ENCODE measurements around the gene SDF2L1.
"Not testable (repeated sequence)": the region's sequence is repeated elsewhere in the genome, so short reads cannot be mapped to it uniquely, and the experiment has no call there.

The SDF2L1 gene

DNA sequence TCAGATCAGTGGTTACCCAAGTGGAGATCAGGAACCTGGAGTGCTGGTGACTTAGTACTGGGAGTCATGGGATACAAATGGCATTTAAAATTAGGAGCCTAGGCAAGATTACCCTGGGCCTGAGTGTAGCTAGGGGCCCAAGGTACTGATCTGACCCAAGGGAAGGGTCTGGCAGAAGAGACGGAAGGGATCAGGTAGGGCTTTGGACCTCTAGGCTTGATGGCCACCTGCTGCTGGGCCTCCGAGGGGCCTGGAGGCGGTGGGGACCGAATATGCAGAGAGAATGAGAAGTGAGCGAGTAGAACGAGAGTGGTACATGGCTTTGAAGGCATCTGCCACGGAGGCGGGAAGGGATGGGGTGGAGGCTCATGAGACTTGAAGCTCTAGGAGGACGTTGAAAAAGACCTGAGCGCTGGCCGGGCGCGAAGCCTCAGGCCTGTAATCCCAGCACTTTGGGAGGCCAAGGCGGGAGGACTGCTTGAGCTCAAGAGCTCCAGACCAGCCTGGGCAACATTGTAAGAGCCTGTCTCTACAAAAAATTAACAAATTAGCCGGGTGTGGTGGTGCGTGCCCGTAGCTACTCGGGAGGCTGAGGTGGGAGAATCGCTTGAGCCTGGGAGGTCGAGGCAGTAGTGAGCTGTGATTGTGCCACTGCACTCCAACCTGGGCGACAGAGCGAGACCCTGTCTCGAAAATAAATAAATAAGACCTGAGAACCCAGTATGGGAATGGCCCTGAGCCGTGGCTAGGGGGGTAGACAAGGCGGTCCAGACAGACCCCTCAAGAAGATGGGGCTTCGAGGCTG lies 23.1 kb downstream of the SDF2L1 start:
- DNase-seq: no peak

- no peak for DNase-seq
Observed at GRCh38 chr22:21666786-21667185, 24.7 kb downstream of the SDF2L1 start.

- DNase-seq: no peak
Observed at GRCh38 chr22:21669026-21669425, 26.9 kb downstream of the SDF2L1 start.

GRCh38 chr22:21672107-21672629 lies 30.1 kb downstream of the SDF2L1 start:
- no peak for DNase-seq

- DNase-seq: no peak
Observed at GRCh38 chr22:21673534-21674321, 31.6 kb downstream of the SDF2L1 start.

- DNase-seq: no peak
Observed at GRCh38 chr22:21674638-21675245, 32.6 kb downstream of the SDF2L1 start.

- DNase-seq: no peak
Observed at GRCh38 chr22:21677606-21678443, 35.7 kb downstream of the SDF2L1 start.

- not testable (repeated sequence) for DNase-seq
Observed at GRCh38 chr22:21678842-21679241, 36.7 kb downstream of the SDF2L1 start.

DNA sequence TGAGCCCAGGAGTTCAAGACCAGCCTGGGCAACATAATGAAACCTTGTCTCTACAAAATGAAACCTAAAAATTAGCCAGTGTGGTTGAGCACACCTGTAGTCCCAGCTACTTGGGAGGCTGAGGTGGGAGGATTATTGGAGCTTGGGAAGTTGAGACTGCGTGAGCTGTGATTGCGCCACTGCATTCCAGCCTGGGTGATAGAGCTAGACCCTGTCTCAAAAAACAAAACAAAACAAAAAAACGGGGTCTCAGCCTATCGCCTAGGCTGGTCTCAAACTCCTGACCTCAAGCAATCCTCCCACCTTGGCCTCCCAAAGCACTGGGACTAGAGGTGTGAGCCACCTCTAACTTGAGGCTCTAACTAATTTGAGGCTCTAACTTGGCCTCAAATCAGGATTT lies 37.3 kb downstream of the SDF2L1 start:
- no peak for DNase-seq

DNA sequence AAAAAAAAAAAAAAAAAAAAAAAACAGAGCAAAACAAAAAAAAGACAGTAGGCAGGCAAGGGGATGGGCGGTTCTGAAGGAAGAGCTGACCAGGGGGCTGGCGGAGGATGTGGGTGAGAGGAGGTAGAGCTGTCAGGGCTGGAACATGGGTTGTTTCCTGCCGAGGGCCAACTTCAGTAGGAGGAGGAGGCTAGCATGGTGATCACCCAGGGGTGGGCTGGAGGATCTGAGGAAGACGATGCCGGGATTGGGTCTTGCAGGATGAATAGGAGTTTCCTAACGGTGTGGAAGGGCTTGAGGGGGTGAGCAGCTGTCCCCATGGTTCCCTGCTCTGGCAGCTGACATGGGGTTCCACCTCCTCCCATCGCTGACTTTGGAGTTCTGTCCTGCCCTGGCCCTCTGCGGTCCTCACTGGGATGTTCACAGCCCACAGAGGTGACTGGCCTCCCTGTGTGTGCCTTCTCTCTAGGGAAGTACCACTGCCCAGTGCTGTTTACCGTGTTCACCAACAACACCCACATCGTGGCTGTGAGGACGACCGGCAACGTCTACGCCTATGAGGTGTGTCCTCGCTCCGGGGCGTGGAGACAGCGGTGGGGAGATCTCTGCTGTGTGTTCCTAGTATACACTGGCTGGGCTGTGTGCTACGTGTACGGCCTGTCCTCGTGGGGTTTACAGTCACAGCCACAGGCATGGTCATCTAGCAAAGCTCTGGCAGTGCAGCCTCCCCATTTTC lies 38.9 kb downstream of the SDF2L1 start:
- DNase-seq: no peak

DNA sequence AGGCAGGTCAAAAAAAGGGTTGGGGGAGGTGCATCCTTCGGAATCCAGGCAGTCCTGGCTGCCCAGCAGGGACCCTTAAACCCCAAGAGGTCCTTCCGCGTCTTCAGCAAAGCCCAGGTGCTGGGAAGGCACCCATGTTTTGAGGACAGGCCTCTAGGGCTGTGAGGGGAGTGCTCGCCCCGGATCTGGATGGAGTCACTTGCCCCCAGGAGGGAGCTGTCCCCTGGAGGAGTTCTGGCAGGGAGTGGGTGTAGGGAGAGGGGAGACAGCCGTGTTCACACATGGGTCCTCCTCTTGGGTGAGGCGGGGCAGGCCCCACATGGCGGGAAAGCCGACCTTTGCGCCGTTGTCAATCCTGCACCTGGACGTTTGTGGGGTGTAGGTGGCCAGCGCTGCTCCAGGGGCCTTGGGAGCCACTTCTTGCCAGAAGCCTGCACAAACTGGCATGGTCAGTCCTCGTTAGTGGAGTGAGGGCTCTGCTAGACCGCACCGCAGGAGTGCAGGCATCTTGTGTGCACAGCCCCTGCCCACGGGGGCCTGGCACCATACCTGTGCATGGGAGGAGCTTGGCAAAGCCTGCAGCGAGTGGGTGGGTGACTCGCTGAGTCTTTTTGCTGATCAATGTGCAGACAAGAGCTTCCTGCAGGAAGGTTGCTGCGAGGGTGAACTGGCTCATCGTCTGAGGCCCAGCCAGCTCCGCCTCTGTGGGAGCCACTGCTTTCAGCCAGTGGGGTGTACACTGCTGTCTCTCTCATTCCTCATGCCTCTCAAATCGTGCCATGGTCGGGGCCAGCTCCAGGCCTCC lies 39.7 kb downstream of the SDF2L1 start:
- no peak for DNase-seq

DNA sequence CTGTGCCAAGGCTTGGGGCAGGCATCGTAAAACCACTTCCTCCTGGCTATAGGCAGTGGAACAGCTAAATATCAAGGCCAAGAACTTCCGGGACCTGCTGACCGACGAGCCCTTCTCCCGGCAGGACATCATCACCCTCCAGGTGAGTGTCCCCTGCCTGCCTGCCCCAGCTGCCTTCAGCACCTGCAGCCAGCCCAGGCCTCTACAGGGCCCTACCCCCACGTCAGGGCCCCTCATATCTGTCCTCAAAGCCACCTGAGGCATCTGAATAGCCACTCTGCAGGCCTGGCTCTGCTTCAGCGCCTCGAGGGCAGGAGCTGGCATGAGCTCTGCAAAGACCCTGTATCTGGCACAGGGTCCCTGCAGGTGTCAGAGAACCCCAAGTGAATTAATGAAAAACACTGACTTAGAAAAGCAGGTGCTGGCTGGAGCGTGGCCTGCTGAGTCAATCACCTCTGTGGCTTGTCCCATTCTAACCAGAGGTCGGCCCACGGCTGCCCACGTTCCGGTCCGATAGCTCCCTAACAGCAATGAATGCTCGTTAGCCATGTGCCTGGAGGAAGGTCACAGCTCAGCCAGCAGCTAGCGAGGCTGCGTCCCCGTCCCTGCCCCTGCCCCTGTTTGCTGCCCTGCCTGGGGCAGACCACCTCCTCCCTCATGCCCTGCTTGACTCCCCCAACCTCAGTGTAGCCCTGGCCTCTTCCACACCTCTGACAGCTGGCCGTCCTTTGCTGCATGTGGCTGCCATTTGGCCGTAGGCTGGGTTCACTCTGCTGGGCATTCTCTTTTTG lies 40.5 kb downstream of the SDF2L1 start:
- no peak for DNase-seq

DNA sequence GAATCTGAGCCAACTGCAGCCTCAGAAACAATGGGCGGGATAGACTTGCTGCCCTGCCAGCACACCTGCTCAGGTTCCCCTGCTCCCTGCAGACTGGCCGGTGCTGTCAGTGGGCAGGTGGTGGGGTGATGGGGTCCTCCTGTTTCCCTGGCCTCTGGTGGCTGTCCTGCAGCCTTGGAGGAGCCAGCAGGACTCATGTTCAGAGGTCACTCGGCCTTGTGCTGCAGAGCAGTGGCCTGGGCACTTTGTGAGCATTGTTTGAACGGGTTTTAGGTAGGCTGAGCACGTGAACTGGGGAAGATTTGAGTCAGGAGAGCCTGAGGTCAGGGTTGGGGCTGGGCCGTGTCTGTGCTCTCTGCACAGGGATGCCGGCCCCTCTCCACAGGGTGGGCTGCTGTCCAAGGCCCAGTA lies 41.3 kb downstream of the SDF2L1 start:
- DNase-seq: no peak

GRCh38 chr22:21684492-21685163 lies 42.5 kb downstream of the SDF2L1 start:
- no peak for DNase-seq

DNA sequence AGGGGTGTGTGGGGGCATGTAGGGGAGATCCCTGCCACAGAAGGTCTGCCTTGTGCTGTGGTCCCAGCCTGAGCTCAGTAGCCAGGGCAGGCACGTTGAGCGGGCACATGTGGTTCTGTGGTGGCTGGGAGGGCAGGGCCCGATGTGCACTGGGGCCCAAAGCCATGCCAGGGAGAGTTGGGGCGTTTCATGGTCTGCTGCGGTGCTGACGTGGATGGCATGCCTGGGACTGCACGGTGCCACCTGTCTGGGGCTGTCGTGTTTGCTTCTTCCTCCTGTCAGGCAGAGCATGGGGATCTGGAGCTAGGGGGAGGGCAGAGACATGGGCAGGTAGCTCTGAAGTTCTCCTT lies 43.0 kb downstream of the SDF2L1 start:
- no peak for DNase-seq

- DNase-seq: no peak
Observed at GRCh38 chr22:21686193-21686608, 44.1 kb downstream of the SDF2L1 start.

DNA sequence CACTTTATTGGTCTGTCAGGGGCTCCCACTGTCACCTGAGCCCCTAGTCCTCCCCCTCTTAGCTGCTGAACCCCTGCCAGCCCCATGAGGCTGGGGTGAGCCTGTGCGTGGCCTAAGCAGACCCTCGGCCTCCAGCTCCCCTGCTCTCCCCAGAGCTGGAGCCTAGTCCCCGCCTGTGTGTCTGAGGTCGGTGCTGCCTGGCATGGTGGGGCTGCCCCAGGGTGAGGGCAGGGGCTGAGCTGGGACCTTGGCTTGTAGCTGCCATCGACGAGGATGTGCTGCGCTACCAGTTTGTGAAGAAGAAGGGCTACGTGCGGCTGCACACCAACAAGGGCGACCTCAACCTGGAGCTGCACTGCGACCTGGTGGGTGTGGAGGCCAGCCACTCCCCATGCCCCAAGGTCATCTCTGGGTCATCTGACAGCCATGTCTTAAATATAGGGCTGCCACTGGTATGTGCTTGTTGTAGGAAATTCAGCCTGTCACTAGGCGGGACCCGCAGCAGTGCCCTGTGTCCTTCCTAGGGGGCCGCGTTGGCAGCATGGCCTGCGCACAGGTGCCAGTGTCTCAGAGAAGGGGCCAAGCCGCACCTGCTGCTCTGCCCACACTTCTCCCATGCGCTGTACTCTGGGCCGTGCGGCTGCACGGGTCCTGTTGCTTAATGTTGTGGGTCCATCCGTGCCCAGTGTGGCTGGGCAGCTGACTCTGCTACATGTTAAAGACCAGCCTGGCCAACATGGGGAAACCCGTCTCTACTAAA lies 44.7 kb downstream of the SDF2L1 start:
- no peak for DNase-seq

DNA sequence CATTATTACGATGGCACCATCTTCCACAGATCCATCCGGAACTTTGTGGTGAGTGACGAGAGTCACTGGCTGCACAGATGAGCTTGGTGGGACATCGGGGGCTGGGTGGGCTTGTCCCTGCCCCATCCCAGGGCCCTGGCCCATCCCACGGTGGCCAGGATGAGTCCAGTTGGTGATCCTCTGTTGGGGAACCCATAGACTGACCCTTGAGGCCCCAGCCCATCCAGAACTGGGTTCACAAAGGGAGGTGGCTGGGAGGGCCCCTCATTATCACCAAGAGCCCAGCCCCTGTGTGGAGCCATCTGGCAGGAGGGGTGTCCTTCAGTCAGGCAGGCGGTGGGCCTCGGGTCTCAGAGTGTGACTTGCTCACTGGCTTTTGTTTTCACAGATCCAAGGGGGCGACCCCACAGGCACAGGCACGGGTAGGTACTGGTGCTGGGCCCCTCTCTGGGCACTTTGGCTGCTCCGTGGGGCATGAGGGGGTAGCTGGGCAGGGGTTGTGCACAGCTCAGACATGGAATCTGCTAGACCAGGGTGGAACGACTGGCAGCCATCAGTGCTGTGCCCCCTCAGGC lies 45.7 kb downstream of the SDF2L1 start:
- DNase-seq: no peak

GRCh38 chr22:21688341-21688705 lies 46.2 kb downstream of the SDF2L1 start:
- DNase-seq: no peak

Data from stimulated activated CD4-positive, alpha-beta T cell treated with anti-CD3 and anti-CD28 coated beads, Interleukin-12 subunit alpha, Interleukin-12 subunit beta, amount 100 ng/mL, for 4 hours (primary cell).